CD4-positive, alpha-beta T cell treated with Interleukin-15 for 1 hour (primary cell): Measurements from ENCODE around the gene SCGB1A1.
"Not testable (repeated sequence)": the region's sequence is repeated elsewhere in the genome, so short reads cannot be mapped to it uniquely, and the experiment has no call there.

ENCODE experiments used
- DNase-seq: peaks from one replicate; pipeline ENCODE4 v3.0.0-alpha.2; 2020

The SCGB1A1 gene

GRCh38 chr11:62418733-62419132, at the start of gene SCGB1A1:
Gene SCGB1A1, plus strand, starts transcription at chr11:62419033. Its CDS starts 63 bp downstream, at chr11:62419096.
- no peak for DNase-seq

GRCh38 chr11:62370743-62371440, 47.9 kb upstream of the SCGB1A1 start:
- DNase-seq: peak; percentile 21

GRCh38 chr11:62372871-62373270, 46.0 kb upstream of the SCGB1A1 start:
- no peak for DNase-seq

- DNase-seq: no peak
Measured at GRCh38 chr11:62373464-62374119, 45.2 kb upstream of the SCGB1A1 start.

- no peak for DNase-seq
Measured at GRCh38 chr11:62374801-62375200, 44.0 kb upstream of the SCGB1A1 start.

- not testable (repeated sequence) for DNase-seq
Measured at GRCh38 chr11:62378459-62379063, 40.3 kb upstream of the SCGB1A1 start.

- not testable (repeated sequence) for DNase-seq
Measured at GRCh38 chr11:62379586-62379985, 39.2 kb upstream of the SCGB1A1 start.

- peak; percentile 33 for DNase-seq
Measured at GRCh38 chr11:62380821-62381245, 38.0 kb upstream of the SCGB1A1 start.

- no peak for DNase-seq
Measured at GRCh38 chr11:62383822-62384221, 35.0 kb upstream of the SCGB1A1 start.

GRCh38 chr11:62386083-62386482, 32.8 kb upstream of the SCGB1A1 start:
- DNase-seq: not testable (repeated sequence)

GRCh38 chr11:62387381-62387780, 31.5 kb upstream of the SCGB1A1 start:
- DNase-seq: no peak

- DNase-seq: no peak
Measured at GRCh38 chr11:62388999-62389398, 29.8 kb upstream of the SCGB1A1 start.

GRCh38 chr11:62390237-62390636, 28.6 kb upstream of the SCGB1A1 start:
- no peak for DNase-seq

- DNase-seq: no peak
Measured at GRCh38 chr11:62390722-62391121, 28.1 kb upstream of the SCGB1A1 start.

GRCh38 chr11:62391642-62392425, 27.0 kb upstream of the SCGB1A1 start:
- no peak for DNase-seq

- DNase-seq: no peak
Measured at GRCh38 chr11:62392506-62392905, 26.3 kb upstream of the SCGB1A1 start.

- no peak for DNase-seq
Measured at GRCh38 chr11:62393061-62393611, 25.7 kb upstream of the SCGB1A1 start.

GRCh38 chr11:62393735-62394134, 25.1 kb upstream of the SCGB1A1 start:
- DNase-seq: no peak

- peak; percentile 56 for DNase-seq
Measured at GRCh38 chr11:62394825-62395538, 23.9 kb upstream of the SCGB1A1 start.

GRCh38 chr11:62395885-62396551, 22.8 kb upstream of the SCGB1A1 start:
- DNase-seq: no peak
